ENCODE measurements around the gene ARHGAP12.

The ARHGAP12 gene

DNA sequence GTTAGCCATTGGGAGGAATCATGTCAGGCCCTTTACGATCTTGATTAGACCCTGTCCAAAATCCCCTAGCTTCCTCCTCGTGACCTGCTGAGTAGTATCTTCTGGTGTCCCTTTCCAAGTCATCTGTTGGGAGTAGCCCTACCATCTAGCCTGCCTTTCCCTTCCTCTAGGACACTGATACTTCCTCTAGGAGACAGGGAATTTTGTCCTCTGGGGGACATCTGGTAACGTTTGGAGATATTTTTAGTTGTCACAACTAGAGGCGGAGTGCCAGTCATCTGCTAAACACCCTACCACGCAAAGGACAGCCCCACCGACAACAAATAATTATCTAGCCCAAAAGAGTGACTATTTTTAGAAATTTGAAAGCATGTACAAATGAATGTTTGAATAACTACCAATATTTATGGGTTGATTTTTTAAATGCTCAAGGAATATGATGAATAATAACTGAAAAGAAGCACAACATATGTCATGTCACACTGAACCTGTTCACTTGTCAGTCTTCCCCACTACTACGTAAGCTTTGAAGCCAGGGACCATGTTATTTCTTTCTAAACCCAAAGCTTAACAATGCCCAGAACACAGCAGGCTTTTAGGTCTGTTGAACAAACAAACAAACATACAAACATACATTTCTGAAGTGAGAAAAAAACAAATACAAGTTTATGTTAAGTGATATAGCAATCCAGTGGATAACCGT, 105.9 kb downstream of the ARHGAP12 start:
- DNase-seq (ENCODE audit: low read depth in 2 of 2, low spot score in 1 of 2) = no peak

DNA sequence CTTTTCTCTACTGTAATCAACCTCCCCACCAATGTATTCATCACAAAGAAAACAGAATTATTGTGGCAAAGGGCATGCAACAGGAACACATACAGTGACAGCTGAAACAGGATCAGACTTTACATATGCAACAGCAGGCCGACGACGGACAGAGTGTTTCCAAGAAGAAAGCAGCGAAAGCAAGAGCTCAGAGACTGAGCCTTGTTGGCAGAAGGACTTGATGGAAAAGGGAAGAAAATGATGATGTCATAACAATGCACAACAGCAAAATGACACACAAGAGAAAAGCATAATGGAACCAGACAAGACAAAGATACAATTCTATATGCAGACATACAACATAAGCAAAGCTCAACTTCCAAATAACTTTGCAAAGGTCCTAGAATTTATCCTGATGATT, 106.5 kb downstream of the ARHGAP12 start:
- no peak for DNase-seq (ENCODE audit: low read depth in 2 of 2, low spot score in 1 of 2)

DNA sequence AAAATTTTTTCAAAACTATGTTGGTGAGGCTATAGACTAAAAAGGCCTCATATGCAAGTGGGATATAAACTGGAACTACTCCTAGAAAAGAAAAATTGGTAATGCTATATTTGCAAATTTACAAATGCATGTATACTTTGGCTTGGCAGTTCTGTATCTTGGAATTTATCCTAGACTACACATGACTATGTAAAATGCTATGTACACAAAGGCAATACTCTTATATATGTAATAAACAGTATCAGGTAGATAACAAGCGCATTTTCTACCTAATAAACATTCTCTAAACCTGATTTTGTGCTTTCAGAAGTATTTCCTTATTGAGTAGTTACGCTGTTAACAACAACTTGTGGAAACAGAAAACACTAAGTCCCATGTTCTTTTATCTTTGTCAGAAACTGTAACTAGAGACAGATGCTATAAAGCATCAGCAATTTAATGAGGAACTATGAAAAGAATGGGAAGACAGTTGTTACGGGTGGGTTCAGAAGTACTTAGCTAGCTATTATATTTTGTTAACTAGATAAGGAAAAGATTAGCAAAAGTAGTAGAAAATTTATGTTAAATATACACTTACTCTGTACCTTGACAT, 107.8 kb downstream of the ARHGAP12 start:
- DNase-seq (ENCODE audit: low read depth in 2 of 2, low spot score in 1 of 2) = no peak

DNA sequence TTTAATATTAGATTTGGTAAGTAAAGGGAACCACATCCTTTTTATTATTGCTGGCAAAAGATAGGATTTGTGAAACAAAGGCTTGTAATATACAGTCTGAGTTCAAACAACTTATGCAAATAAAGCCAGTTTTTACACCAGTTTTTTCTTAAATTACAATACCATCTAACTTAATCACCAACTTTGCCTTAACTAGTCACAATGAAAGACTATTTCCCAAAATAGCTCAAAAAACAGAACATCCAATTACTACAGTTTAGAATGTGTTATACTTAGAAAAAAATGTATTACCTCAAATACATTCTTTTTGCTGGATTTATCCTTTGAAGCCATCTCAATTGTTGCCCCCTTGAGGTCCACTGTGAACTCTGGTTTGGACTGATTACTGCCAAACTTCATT, 108.5 kb downstream of the ARHGAP12 start:
- DNase-seq (ENCODE audit: low read depth in 2 of 2, low spot score in 1 of 2) = no peak

DNA sequence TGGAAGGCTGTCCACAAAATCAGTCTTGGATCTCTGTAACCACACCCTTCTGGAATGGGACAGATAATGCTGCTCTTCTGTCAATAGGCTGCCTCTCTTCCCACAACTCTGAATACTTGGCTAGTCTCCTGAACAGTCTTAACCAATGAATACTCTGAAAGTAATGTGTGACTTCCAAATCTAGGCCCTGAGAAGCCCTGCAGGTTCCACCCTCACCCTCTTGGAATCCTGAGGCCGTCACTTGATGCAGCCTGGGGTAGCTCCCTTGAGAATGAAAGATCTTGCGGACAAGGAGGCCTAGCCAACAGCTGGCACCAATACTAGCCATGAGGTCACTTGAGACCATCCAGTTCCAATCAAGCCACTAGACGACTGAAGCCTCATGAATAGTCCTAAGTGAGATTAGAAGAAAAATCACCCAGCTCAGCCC, 109.2 kb downstream of the ARHGAP12 start:
- no peak for DNase-seq (ENCODE audit: low read depth in 2 of 2, low spot score in 1 of 2)

DNA sequence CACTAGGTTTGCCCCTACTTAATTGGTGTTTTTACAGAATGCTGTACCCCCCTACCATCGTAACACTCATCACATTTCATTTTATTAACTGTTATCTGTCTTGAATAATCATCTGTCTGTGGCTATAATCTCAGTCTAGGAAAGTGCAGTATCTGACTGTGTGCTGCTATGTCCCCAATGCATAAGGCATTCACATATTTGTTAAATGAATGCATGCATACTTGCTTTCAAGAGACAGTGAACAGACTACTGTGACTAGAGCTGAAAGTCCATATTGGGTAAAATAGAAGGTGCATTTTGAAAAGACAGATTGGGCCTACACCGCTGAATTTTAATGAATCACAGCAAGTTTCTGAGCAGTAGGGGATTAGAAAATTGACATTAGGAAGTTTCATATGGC, 112.3 kb downstream of the ARHGAP12 start:
- DNase-seq (ENCODE audit: low read depth in 2 of 2, low spot score in 1 of 2) = no peak

DNA sequence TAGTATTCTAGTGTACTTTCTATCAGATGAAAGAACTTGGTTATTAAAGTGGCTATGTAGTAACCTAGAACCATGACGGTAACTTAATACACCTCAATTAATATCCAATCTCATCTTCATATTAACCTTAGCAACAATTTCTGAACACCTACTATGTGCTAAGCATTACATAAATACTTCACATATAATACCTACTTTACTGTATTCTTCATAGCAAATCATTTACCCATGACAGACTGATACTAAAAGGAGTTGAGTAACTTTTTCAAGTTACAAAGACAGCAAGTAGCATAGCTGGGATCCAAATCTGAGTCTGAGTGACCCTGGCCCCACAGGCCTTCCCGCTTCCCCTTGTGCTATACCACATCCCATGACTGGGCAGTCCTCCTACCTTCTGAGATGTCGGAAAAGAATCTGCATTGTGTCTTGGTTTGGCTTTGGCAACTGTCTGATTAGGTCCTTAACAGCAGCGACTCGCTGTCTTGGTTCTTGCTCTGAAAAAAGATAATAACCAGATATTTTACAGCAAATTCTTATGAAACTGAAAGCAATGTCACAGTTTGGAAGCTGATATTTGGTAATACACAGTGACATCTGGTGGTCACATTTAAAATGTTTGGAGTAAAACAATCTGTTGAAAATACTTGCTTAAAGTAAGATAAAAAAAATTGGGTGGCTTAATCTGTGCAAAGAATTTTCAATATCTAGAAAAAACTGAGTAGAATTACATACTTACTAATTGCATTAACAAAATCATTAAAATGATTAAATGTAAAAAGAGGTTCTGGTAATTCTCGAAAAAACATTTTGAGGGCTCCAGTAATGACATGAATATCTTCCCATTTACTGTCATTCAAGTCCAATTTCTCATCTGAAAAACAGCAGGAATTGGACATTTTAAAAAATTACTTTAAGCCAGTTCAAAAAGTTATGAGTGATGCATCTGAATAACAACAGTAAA, 120.1 kb downstream of the ARHGAP12 start:
- no peak for DNase-seq (ENCODE audit: low read depth in 2 of 2, low spot score in 1 of 2)

DNA sequence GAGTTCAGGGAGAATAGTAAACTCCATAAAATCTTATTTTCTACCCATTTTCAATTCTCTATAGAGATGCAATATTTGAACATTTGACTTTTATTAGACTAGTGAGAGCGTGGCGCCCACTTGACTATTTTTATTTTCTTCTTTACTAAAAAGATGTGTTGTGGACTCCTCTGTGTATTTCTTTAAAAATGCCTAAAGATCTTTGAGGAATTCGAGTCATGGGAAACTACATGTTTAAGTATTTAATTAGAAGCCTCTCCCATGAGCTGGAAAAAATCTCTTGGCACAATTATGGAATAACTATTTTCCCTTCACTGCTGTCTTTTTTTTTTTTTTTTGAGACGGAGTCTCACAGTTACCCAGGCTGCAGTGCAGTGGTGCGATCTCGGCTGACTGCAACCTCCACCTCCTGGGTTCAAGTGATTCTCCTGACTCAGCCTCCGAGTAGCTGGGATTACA, 124.2 kb downstream of the ARHGAP12 start:
- DNase-seq (ENCODE audit: low read depth in 2 of 2, low spot score in 1 of 2) = no peak

DNA sequence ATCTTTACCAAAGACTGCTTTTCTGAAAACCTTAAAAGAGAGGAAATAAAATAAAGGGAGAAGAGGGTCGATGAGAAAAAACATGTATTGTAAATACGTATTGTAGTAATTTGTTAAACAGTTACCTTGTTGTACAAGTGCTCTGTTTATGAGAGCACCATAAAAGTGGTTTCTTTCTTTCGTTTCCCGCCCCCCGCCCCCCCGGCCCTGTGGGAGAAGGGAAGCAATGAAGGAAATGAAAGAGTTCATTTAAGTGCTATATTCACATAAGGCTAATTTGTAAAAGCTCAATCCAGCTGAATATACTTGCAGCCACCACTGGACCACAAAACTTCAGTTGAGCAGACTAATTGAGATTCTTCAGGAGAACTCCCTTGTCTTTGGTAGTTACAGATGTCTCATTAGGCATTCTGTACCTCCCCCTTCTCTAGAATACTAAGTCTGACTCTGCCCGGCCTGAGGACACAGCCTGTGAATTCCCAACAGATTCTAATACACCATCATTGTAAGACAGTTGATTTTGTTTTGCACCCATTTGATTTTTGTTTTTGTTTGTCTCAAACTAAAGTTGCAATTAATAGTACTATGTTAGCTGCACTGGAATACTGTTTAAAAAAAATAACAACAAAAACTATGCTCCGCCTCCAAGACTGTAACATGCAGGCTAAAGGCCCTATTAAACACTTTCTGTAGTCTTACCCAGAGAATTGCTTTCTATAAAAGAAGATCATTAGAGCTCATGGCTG, 124.9 kb downstream of the ARHGAP12 start:
- no peak for DNase-seq (ENCODE audit: low read depth in 2 of 2, low spot score in 1 of 2)

DNA sequence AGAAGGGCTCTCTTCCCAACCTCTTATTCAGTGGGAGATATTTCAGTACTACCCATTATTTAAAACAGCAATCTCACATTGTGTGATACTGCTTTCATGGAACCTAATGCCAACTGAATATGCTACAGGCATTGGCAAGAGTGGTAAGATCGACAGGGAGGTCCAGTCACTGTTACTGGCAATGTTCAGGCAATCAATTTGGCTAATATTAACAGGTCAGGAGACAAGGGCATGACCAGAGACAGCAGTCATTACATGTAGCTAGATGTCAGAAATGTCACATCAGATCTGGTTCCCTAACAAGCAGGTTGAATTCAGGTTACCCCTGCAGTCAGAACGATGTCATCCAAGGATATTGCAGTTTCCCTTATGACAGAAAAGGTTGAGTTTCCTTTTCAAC, 129.4 kb downstream of the ARHGAP12 start:
- no peak for DNase-seq (ENCODE audit: low read depth in 2 of 2, low spot score in 1 of 2)

DNA sequence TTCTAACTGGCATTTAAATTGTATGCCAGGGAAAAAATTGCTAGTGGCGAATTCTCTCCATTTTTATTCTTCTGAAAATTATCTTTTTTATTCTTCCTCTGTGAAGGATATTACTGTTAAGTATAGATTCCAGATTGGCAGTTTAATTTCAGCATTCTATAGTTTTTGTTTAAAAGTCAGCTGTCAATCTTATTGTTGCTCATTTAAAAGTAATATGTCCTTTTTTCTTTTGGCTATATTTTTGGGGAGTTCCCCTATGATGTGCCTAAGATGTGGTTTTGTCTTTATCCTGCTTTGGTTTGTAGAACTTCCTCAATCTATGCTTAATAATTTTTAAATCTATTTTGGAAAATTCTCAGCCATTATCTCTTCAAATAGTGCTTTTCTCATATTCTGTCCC, 135.9 kb downstream of the ARHGAP12 start:
- DNase-seq (ENCODE audit: low read depth in 2 of 2, low spot score in 1 of 2) = no peak

DNA sequence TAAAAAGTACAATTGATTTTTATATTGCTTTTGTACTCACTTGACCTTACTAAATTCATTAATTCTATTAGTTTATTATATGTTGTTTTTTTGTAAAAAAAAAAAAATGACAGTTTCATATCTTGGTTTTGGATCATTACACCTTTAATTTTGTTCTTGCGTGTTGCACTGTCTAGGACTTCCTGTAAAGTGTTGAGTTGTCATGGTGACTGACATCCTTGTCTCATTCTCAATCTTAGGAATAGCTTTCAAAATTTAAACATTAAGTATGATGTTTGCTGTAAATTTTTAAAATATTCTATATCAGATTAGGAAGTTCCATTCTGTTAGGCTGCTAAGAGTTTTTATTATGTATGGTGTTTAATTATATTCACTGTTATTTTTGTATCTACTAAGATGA, 139.1 kb downstream of the ARHGAP12 start:
- DNase-seq (ENCODE audit: low read depth in 2 of 2, low spot score in 1 of 2) = no peak

DNA sequence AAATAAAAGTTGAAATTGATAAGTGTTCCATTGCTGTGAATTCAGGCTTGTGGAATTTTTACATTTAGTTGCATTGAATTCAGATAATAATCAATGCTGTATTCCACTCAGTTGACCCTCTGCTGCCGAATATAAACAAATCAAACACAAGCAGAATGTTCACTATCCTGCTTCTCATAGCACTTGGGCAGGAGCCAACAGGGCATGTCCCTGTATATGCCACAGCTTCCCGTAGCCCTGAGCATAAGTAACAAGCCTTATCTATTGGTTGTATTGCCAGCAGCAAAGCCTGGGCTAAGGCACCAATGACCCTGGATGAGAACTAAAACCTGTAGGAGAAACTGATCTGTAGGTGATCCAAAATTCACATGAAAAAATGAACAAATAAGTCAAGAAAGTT, 145.9 kb downstream of the ARHGAP12 start:
- no peak for DNase-seq (ENCODE audit: low read depth in 2 of 2, low spot score in 1 of 2)

DNA sequence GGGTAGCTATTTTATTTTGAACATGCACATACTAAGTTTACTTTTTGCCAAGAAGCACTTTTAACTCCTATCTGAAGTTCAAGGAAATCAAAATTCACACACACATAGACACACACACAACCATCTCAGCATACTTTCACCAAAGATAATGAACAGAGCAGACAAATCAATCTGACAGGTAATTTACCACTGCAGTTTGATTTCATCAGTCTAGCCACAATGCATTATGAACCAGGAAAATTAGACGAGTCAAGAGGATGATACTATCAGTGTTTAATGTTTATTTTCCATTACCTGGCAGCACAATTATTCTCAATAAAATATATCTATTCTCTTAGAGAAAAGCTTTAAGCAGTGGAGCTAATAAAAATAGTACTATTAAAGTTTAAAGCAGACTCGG, 147.9 kb downstream of the ARHGAP12 start:
- DNase-seq (ENCODE audit: low read depth in 2 of 2, low spot score in 1 of 2) = no peak

DNA sequence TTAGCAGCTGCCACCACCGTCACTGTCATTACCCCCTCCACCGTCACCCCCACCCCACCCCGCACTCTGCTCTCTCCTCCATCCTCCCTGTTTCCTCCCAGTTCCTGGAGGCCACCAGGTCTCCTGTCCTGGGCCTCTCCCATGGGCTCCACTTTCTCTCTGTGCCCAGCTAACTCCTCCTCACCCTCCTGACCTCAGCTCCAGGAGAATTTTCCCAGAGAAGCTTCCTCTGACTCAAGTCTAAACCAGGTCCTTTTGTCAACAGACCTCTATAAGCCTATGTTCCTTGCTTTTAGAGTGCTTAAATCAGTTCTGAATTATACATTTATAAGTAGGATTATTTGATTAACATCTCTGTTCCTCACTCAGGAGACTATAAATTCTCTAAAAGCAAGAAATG, 150.0 kb downstream of the ARHGAP12 start:
- no peak for DNase-seq (ENCODE audit: low read depth in 2 of 2, low spot score in 1 of 2)

DNA sequence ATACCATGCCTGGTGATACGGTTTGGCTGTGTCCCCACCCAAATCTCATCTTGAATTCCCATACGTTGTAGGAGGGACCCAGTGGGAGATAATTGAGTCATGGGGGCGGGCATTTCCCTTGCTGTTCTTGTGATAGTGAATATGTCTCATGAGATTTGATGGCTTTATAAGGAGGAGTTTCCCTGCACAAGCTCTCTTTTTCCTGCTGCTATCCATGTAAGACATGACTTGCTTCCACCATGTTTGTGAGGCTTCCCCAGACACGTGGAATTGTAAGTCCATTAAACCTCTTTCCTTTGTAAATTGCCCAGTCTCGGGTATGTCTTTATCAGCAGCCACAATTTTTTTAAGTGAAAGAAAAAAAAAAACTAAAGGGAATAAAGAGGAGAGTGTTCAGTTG, 152.5 kb downstream of the ARHGAP12 start:
- no peak for DNase-seq (ENCODE audit: low read depth in 2 of 2, low spot score in 1 of 2)

DNA sequence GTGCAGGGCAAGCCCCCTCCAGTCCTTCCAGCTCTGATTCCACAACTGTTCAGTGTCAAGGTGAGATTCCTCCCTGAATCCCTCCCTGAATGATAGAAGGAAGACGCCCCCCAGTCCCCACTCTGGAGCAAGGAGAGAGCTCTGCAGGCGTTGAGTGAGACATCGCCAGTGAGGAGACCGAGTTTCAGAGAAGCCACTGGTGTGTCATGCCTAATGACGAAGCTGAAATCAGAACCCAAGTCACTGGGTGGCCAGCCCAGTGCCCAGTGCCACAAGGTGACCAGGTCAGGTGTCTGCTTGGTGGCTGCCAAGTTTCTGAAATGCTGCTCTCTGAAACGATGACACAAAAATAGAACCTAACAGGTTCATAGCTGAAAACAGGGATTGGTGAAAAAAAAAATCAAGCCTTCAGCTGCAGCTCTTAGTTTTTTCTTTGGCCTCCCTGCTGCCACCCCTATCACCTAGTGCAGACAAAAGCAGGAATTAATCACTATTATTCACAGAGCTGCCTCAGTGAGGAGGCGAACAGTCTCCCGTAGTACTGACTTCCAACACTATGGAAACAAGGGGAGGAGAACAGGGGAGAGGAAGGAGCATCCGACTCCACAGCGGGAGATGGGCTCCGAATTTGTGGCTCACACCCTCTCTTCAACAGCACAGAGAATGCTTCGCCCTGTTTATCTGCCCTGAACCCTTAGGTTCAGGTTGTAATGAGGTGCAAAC, 153.5 kb downstream of the ARHGAP12 start:
- DNase-seq (ENCODE audit: low read depth in 2 of 2, low spot score in 1 of 2) = no peak

DNA sequence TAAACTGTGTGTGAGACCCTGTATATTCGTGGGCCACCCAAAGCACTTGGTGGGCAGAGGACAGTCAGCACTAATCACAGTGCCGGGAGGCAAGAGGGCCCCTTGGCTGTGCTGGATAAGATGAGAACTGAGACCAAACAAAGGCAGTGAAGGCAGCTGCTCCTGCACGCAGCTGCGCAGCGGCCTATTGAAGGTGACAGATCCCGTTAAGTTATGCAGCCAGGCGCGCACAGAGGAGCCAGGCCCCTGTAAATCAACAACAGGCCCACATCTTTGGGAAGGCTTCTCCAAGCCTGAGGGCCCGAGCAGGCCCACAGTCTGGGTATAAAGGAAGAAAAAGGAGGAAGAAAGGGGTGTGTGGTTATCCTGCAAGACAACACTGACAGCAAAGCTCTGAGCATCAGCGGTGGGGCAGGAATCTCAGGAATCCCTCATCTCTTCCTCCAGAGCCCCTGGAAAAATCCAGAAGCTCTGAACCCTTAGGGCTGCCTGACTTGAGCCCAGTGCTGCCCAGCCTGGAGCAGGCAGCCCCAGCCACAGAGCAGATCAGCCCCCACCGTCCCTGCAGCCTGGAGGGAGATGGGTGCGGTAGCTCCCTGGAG, 154.2 kb downstream of the ARHGAP12 start:
- DNase-seq (ENCODE audit: low read depth in 2 of 2, low spot score in 1 of 2) = no peak

DNA sequence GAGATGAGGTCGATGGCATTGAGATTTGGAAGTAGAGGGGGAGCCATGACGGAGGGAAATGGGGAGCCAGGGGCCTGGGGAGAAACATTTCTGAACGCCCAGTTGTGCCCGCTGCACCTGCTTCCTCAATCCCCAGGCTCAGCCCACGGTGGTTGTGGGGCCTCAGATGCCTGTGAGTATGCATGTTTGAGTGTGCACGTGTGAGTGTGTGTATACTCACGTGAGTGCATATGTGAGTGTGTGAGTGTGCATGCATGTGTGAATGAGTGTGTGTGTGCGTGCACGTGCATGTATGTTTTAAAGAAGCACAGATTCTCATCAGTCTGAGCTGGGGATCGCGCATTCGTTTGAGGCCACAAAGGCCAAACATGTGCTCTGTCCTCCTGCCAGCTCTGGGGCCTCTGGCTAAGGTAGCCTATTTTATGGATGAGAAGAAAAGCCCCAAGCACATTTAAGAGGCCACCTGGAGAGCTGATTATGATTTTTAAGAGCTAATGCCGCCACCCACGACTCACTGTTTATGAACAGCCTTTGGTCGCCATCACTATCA, 154.8 kb downstream of the ARHGAP12 start:
- DNase-seq (ENCODE audit: low read depth in 2 of 2, low spot score in 1 of 2) = no peak

DNA sequence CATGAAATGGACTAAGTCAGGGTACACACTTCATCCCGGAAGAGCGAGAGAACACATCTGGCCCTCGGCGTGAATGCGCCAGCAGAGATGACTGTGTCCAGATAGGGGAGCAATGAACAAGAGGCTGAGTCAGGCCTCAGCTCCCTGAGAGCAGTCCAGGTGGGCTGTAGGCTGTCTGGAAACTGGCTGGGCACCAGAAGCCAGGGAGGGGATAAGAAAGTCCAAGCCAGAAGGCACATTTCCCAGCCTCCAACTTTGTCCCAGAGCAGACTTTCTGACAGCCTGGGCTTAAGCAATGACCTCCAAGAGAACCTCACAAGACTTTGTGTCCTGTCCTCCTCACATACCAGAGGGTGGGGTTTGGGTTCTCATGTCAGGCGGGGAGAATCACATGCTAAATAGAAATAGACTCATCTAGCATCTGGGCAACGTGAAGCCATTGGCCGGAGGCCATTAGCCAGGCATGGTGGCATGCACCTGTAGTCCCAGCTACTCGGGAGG, 157.2 kb downstream of the ARHGAP12 start:
- DNase-seq (ENCODE audit: low read depth in 2 of 2, low spot score in 1 of 2) = no peak
